Measurements from ENCODE around the gene RNASE13.
"Not testable (repeated sequence)": the region's sequence is repeated elsewhere in the genome, so short reads cannot be mapped to it uniquely, and the experiment has no call there.

The RNASE13 gene

GRCh38 chr14:21018781-21019180 lies 15.8 kb downstream of the RNASE13 start:
- DNase-seq: no peak

DNA sequence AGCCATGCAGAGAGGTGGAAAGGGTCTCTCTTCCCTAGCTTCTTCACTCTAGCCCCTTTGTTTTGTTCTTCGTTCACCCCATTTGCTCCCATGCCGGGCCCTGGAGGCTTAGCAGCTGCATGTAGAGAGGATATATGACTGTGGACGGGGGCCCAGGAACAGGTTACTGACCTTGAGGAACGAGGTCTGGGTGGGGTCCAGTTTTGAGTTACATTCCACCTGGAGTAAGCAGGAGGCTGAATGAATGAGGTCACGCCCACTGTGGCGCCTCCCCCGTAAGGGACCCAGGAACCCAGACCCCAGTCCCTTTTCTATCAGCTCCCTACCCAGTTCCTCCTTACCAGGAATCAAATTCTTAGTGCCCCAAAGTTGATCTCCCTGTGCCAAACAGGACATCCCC lies 16.3 kb downstream of the RNASE13 start:
- DNase-seq: no peak

GRCh38 chr14:21017528-21018245 lies 16.9 kb downstream of the RNASE13 start:
- DNase-seq: no peak

DNA sequence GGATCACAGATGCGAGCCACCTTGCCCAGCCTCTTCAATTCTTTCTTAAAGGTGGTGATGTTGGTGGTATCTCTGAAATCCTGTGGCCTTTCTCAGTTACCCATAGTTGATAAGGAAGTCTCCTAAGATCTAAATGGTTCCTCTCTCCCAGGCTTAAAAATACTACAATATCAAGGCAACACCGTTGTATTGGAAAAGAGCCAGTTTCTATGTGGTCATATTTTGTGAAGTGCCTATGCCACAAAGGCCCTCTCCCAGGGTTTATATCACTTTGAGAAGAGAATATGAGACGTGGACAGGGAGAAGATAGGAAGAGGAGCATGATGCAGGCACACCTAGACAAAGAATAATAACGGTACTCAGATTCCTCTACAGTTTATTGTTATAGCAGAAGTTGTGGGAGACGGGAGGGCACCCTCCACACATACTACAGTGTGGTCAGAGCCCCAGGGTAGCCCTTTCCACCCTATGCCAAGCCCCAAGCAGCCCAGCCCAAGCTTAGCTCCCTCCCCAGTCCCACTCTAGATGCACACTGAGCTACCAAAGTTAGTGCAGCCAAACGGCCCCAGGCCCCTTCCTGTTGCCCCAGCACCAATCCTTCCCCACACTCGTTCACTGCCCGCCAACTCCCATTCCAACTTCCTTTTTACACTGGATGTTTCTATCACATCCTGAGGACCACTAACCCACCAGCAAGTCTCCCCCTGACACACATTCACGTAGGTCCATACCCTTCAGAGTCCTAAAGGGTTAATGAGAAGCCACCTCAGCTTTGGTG lies 18.0 kb downstream of the RNASE13 start:
- no peak for DNase-seq

GRCh38 chr14:21015312-21015711 lies 19.3 kb downstream of the RNASE13 start:
- DNase-seq: no peak

GRCh38 chr14:21014761-21015190 lies 19.8 kb downstream of the RNASE13 start:
- peak; percentile 65 for DNase-seq

GRCh38 chr14:21011136-21011535 lies 23.5 kb downstream of the RNASE13 start:
- DNase-seq: no peak

DNA sequence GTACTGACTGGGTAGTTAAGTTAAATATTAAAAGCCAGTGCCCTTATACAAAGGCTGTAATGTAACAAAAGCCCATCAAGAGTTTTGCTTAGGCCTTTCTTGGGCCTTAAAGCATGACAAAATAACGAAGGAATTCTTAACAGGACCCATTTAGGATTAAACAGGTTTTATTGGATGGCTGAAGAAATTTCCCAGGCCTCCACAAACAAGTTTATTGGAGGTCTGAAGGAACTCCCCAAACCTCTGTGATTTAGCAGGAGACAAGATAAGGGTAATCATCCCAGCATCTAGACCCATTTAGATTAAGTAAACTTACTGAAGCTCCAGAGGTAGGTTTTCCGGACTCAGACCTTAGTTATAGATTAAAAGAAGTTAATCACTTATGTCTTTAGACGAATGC lies 24.9 kb downstream of the RNASE13 start:
- not testable (repeated sequence) for DNase-seq

- DNase-seq: no peak
Measured at GRCh38 chr14:21003788-21004346, 30.7 kb downstream of the RNASE13 start.

DNA sequence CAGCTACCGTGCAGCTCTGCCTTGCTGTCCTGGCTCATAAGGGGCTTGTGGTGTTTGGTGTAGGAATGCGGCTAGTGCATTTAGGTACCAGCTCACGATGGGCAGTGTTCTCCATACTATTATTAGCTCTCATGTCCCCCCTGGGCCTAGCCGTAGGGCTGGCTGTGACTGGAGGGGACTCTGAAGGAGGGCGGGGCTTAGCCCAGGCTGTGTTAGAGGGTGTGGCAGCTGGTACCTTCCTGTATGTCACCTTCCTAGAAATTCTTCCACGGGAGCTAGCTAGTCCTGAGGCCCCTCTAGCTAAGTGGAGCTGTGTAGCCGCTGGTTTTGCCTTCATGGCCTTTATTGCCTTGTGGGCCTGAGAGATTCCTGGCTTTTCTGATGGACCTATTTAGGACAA lies 33.4 kb downstream of the RNASE13 start:
- no peak for DNase-seq

GRCh38 chr14:20999591-20999990 lies 35.0 kb downstream of the RNASE13 start:
- DNase-seq: no peak

DNA sequence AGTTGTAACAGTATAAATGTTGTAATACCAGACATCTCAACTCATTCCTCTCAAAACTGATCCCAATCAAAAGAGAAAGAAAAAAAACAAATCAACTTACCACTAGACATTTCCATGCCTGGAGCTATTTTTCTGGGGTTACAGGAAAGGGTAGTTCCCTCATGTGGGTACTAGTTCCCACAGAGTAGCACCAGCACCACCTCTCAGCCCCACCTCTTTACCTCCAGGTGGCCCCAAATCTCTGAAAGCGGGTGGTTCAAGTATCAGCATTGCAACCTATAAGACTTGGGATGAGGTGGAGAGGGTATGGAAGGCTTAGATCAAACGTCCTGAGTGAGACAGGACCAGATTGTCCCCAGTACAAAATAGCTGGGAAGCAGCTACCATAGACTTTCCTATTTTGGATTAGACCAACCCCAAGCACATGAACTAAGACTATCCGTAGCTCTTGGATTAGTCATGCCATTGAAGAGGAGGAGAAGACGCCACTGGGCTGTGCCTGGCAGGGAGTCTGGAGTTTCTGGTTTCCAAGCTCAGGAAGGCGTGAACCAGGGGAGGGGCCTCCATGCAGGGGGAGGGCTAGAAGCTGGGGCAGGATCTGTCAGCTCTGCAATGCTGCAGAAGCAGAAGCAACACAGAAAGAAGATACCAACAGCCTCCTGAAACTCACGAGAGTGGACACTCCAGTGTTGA lies 35.8 kb downstream of the RNASE13 start, which contains the start of gene SLC39A2:
SLC39A2 (plus strand) TSS at position 620 of the 693 bp plus-strand sequence. CDS start 154 bp downstream, outside the sequence.
- no peak for DNase-seq

GRCh38 chr14:20998139-20998538 lies 36.5 kb downstream of the RNASE13 start:
- no peak for DNase-seq

- DNase-seq: no peak
Measured at GRCh38 chr14:20997564-20997963, 37.0 kb downstream of the RNASE13 start.

- DNase-seq: no peak
Measured at GRCh38 chr14:20997115-20997514, 37.5 kb downstream of the RNASE13 start.

- DNase-seq: no peak
Measured at GRCh38 chr14:20996521-20996920, 38.1 kb downstream of the RNASE13 start.

- DNase-seq: peak; percentile 97
Measured at GRCh38 chr14:20989787-20990600, 44.6 kb downstream of the RNASE13 start, which contains the start of gene METTL17. TSS of gene METTL17 (plus strand) at chr14:20989980. CDS start at chr14:20990003, 23 bp downstream.

- DNase-seq: no peak
Measured at GRCh38 chr14:20989471-20989786, 45.2 kb downstream of the RNASE13 start.

GRCh38 chr14:20988717-20989470 lies 45.7 kb downstream of the RNASE13 start:
- no peak for DNase-seq

GRCh38 chr14:20986811-20987210 lies 47.8 kb downstream of the RNASE13 start:
- peak; percentile 89 for DNase-seq

GRCh38 chr14:20985650-20986049 lies 49.0 kb downstream of the RNASE13 start:
- not testable (repeated sequence) for DNase-seq
